Hepatic stellate cell (primary cell): Measurements from ENCODE around the gene UBR4.
A peak's percentile ranks its signal among the peaks of the same experiment; 100 is the strongest.

Experiments used
- DNase-seq: peaks from one replicate; pipeline ENCODE4 v3.0.0; 2011; ENCODE audit warnings: low spot score

The UBR4 gene

GRCh38 chr1:19139711-19140110 lies 70.4 kb downstream of the UBR4 start:
- no peak for DNase-seq

GRCh38 chr1:19138958-19139581 lies 71.0 kb downstream of the UBR4 start:
- no peak for DNase-seq

GRCh38 chr1:19138331-19138730 lies 71.7 kb downstream of the UBR4 start:
- no peak for DNase-seq

- DNase-seq, result no peak
These were observed 72.9 kb downstream of the UBR4 start for GRCh38 chr1:19137158-19137557.

- no peak for DNase-seq
These were observed 76.7 kb downstream of the UBR4 start for GRCh38 chr1:19133360-19133759.

- DNase-seq, result no peak
These were observed 79.6 kb downstream of the UBR4 start for GRCh38 chr1:19130468-19130867.

- no peak for DNase-seq
These were observed 81.0 kb downstream of the UBR4 start for GRCh38 chr1:19128968-19129514.

GRCh38 chr1:19124273-19124672 lies 85.8 kb downstream of the UBR4 start:
- no peak for DNase-seq

GRCh38 chr1:19123837-19124236 lies 86.2 kb downstream of the UBR4 start:
- DNase-seq, result no peak

GRCh38 chr1:19122668-19123067 lies 87.4 kb downstream of the UBR4 start:
- no peak for DNase-seq

- DNase-seq, result no peak
These were observed 88.9 kb downstream of the UBR4 start for GRCh38 chr1:19121192-19121591.

- no peak for DNase-seq
These were observed 90.0 kb downstream of the UBR4 start for GRCh38 chr1:19120070-19120469.

- DNase-seq, result no peak
These were observed 94.8 kb downstream of the UBR4 start for GRCh38 chr1:19115082-19115808.

GRCh38 chr1:19113697-19114092 lies 96.4 kb downstream of the UBR4 start:
- DNase-seq, result peak; percentile 27

- no peak for DNase-seq
These were observed 97.0 kb downstream of the UBR4 start for GRCh38 chr1:19112891-19113696.

- no peak for DNase-seq
These were observed 99.7 kb downstream of the UBR4 start for GRCh38 chr1:19110257-19110927.

- no peak for DNase-seq
These were observed 100.5 kb downstream of the UBR4 start for GRCh38 chr1:19109545-19109944.

- no peak for DNase-seq
These were observed 108.8 kb downstream of the UBR4 start for GRCh38 chr1:19101244-19101643.

- DNase-seq, result no peak
These were observed 110.0 kb downstream of the UBR4 start for GRCh38 chr1:19100028-19100427.

GRCh38 chr1:19096990-19097389 lies 113.1 kb downstream of the UBR4 start:
- no peak for DNase-seq

- peak; percentile 36 for DNase-seq
These were observed 113.8 kb downstream of the UBR4 start for GRCh38 chr1:19096036-19096833.
